ENCODE results near the gene GPAM.
"Not testable (repeated sequence)": the region's sequence is repeated elsewhere in the genome, so short reads cannot be mapped to it uniquely, and the experiment has no call there.

The GPAM gene

DNA sequence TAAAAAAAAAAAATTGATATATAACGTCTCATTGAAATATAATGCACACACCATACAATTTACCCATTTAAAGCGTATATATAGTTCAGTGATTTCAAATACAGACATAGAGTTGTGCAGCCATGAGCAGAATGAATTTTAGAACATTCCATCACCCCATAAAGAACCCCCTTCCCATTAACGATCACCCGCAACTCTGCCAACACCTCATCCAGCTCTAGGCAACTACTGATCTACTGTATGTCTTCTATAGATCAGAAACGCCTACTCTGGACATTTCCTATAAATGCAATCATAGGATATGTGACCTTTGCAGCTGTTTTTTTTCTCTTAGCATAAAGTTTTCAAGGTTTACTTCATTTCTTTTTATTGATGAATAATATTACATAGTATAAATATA lies 33.4 kb upstream of the GPAM start:
- no peak for DNase-seq (ENCODE audit: low read depth in 2 of 2)

DNA sequence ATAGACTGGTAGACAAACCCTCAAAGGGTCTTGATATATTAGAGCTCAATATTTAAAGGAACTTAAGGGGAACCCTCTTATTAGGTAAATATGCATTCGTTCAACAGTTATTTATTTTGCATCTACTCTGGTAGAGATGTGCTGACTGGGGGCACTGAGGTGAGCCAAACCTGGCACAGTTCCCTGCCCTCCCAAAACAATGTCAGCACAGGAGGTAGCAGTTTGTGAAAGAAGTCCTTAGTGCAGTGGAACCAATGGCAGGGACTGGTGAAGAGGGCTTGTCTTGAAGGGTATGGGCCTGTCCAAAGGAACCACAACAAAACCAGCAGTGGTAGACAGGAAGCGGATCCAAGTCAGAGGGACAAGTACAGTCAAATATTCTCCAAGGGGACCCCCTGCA lies 32.6 kb upstream of the GPAM start:
- no peak for DNase-seq (ENCODE audit: low read depth in 2 of 2)

DNA sequence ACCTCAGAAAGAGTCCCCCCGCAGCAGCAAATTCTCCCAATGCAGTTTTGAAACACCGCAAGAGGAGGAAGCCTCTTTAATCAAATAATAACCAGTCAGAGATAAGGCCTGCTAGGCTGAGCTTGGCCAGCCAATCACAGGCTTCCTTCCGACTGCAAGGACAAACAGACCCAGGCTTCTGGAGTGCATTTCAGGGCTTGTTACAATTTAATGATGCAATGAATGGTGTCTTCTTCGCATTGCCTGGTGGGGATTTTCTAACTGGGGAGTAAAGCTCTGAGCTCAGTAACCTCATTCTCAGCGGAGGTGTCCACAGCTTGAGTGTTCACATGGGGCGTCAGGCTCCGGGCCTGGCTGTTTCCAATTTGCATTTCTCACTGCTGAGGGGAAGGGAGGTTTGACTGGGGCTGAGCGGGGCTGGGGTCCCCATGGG lies 31.8 kb upstream of the GPAM start:
- DNase-seq (ENCODE audit: low read depth in 2 of 2), result no peak

DNA sequence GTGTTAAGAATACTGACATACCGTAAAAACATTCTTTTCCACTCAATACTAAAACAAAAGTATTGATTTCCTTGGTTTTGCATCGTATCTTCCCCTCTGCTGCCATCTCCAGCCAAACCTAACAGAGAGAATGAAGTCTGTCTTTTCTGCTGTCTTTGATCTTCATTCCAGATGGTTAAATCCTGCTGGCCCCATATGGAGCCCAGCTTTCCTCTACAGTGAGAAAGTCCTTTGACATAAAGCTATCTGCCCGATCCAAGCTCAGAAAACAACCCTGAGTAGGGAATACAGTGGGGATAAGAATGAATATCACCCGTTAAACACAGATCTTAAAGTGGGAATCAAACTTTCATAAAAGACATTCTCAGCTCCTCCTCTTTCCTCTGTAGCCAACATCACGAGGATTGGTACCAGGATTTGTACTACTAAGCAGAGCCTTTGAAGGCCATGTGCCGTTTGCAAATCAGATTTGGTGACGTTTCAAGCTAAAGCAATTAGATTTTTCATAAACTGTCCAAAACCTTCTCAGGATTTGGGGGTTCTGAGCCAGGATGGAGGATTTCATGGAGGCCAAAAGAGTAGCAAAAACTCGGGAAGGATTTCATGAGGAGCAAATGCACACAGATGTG lies 30.8 kb upstream of the GPAM start:
- no peak for DNase-seq (ENCODE audit: low read depth in 2 of 2)

DNA sequence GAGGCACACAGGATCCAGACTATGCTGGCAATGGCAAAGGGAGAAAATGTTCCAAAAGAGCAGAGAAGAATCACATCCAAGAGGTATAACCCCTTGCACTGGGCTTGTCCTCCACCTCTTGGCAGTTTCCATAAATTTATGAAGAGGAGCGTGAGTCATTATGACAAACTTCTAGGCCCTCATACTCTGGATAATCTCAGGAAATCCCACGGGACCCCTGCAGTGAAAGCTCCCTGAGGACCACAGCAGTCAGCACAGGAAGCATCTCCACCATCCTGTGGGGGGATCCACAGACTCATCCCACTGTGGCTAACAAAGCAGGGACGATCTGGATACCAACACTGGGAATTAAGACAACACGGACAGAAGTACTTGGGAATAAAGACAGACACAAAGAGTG lies 30.3 kb upstream of the GPAM start:
- DNase-seq (ENCODE audit: low read depth in 2 of 2), result peak; percentile 54 to 61

DNA sequence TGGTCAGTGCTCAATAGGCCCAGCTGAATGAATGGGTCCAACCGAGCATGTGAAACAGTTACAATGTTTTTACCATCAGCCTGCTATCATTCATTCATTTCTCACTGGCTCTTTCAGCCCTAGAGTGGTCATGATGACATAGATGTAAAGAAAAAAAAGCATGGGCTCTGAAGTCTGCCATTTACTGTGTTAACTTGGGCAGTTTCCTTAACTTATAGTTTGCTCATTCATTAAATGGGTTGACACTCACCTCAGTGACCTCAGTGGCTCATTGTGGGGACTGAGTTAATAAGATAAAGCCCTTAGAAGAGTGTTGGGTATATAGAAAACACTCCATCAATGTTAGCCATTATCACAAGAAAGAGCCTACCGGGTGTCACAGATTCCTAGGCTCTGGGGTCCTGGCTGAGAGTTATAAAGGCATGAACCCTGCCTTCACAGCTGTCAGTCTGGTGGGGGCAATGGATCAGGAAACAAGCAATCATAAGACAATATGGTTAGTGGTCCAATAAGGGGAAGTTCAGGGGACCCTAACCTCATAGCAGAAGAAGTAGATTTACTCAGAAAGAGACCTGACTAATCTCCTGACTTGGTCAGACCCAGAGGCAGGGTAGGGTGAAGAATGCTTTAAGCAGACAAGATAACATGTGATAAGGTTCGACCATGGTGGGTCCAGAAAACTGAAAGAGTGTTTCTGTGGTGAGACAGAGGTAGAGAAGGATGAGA lies 29.7 kb upstream of the GPAM start:
- no peak for DNase-seq (ENCODE audit: low read depth in 2 of 2)

DNA sequence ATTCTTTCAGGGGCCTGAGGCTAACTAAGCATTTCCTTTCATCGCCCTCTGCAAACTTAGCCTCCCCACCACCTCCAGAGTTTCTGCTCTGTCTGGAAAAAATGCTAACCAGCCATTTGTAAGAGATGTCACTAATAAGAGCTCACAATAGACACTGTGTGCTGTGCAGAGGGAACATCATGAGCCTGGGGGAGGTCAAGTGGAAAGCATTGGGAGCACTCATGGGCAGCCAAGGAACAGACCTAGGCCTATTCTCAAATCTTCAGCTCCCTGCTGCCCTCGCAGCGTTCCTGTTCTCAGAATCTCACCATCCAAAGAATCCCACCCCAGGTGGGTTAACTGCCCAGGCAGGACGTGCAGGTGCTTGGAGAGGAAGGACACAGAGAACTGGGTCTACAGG lies 27.1 kb upstream of the GPAM start:
- DNase-seq (ENCODE audit: low read depth in 2 of 2), result no peak

DNA sequence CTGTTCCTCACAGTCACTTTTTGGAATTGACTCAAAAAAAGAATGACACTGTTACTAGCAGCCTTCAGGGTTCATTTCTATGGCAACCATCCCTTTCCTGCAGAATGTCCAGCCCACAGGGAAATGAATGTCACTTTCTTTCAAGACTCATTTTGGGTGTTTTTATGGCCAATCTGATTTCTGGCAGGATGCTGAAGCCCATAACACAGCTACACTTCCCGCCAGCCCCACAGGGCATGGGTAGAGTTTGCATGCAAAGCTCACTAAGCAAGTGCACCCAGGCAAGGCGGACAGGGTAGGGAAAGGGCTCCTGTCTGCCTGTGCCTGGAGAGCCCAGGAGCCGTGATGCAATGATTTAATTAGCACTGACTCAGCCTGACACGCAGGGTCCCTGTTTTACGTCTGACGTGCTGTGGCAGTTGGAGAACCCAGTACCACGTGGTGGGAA lies 26.1 kb upstream of the GPAM start:
- DNase-seq (ENCODE audit: low read depth in 2 of 2), result no peak

DNA sequence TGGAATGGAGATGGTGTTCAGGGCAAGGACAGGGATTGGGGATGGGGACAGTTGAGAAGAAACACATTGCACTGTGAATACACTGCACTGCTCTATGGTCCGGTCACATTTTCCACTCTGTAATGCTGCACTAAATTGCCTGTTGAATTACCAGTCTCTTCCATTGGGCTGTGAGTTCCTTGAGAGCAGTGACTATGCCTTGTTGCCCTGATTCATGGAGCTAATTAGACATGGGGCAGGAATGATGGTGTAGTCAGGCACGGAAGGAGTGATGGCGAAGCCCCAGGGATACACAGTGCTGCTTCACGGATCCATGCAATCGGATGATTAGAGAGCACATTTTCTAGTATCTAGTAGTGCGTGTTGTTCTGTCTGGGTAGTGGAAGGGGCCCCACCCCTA lies 25.4 kb upstream of the GPAM start:
- DNase-seq (ENCODE audit: low read depth in 2 of 2), result no peak

DNA sequence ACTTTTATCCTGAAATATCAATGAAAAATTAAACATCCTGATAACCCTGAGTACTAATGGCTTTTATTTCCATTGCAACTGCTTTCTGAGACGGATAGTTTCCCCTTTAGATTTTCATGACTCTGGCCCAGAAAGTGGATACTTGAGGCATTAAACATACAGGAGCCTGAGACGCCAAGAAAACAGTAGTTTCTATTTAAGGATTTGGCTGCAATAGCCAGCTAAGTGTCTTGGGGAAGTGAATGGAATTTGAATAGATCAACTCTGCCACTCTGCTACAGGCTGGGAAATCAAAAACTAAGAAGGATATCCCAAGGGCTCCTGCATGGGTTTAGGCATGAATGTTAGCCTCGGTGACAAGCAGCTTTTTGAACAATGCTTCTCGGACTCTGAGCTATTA lies 24.7 kb upstream of the GPAM start:
- no peak for DNase-seq (ENCODE audit: low read depth in 2 of 2)

DNA sequence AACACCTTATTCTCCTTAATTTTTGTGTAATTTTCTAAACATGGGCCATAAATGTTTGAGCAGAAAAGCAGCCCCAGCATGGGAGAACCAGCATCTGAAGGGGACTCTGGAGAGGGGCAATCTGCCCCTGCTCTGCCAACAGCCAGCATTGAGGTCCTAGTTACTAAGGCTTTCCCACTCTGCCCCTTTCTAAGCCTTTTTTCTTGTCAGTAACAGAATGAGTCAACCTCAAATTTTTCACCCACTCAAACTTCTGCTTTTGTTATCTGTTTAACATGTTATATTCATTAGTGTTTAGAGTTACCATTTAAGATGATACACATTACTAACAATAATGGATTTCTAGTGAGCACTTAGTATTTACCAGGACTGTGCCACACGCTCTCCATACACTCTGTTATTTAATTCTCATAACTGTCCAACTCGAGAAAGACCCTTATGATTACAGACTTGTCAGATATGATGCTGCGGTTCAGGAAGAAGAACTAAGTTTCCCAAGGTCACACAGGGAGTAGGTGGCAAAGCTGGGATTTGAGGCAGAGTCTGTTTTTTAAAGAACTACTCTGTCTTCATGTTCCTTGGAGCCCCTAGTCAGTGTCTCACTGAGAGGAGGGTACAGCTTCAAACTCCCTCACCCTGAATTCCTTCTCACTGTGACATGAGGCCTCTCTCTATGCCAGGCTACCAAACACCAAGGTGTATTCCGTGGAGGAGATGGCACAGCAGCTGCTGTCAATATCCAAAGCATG lies 19.9 kb upstream of the GPAM start:
- DNase-seq (ENCODE audit: low read depth in 2 of 2), result no peak

DNA sequence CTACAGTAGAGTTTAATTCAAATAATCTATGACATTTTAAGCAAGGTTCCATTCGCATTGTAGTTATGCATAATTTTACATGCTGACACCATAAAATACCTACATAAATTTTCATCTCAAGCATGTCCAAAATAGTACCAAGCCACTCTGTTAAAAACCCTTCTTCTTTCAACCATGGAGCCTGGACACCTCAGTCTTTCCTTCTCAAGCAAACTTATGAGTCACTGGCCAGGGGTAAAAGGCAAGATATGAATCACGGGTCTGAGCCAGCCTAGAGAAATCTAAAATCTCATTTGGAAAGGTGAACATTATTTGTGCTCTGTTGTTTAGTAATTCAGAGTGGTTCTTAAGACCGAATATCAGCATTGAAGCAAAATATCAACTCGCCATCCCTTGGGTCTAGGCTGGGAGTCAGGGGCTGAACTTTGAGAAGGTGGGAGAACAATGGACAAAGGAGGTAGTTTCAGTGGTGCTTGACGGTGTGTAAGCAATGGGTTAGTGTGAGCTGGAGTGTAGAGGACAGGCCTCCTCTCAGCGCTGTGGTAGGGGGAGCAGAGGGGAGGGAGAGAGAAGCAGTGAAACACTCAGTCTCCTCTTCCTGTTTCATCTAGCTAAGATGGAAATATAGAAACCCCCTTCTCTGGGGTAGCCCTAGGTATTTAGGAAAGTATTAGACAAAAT lies 19.1 kb upstream of the GPAM start:
- peak in 1 of 2 experiments; percentile 20 for DNase-seq (ENCODE audit: low read depth in 2 of 2)

DNA sequence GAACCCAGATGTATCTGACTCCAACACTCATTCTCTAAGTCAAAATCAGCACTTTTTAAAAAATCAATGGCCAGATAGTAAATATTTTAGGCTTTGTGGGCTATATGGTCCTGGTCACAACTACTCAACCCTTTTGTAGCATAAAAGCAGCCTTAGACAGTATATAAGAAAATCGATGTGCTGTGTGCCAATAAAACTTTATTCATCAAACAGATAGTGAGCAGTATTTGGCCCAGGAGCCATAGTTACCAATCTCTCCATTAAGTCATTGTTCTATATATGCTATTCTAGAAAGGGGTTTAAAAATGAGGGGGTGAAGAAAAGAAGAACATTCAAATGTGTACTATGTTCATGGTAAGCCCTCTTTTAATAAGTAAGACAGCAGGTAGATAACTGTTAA lies 18.5 kb upstream of the GPAM start:
- DNase-seq (ENCODE audit: low read depth in 2 of 2), result no peak

DNA sequence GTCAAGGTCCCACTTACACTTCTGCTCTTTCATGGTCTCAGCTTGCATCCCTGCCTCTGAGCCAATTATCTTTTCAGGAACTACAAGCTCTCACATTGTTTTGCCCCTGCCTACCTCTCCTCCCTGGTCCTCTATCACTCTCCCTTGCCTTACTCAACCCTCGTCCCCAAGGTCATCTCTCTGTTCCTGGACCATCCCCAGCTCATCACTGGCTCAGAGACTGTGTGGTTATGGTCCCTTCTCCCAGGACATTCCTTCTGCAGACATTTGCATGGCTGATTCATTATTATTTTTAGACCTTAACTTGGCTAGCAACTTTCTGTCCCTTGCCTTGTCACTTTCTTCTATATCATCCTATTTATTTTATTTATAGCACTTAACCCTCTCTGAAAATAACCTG lies 17.8 kb upstream of the GPAM start:
- DNase-seq (ENCODE audit: low read depth in 2 of 2), result no peak

DNA sequence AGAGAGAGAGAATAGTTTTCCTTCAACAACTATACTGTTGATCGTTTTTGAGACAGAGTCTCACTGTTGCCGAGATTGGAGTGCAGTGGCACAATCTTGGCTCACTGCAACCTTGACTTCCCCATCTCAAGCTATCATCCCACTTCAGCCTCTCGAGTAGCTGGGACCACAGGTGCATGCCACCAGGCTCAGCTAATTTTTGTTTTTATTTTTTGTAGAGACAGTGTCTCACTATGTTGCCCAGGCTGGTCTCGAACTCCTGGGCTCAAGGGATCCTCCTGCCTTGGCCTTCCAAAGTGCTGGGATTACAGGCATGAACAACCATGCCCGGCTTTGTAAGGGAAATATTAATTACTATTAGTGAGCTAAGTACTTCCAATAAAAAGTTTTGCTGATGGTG lies 16.7 kb upstream of the GPAM start:
- DNase-seq (ENCODE audit: low read depth in 2 of 2), result not testable (repeated sequence)

DNA sequence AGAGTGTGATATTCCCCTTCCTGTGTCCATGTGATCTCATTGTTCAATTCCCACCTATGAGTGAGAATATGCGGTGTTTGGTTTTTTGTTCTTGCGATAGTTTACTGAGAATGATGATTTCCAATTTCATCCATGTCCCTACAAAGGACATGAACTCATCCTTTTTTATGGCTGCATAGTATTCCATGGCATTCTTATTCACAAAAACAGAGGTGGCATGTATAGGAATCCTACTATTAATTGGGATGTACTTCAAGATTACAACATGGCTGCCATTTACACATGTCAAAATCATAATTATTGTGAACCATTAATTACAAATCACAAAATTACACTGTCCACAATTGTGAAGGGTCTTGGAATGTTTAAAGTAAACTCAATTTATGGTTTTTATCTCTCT lies 14.1 kb upstream of the GPAM start:
- not testable (repeated sequence) for DNase-seq (ENCODE audit: low read depth in 2 of 2)

DNA sequence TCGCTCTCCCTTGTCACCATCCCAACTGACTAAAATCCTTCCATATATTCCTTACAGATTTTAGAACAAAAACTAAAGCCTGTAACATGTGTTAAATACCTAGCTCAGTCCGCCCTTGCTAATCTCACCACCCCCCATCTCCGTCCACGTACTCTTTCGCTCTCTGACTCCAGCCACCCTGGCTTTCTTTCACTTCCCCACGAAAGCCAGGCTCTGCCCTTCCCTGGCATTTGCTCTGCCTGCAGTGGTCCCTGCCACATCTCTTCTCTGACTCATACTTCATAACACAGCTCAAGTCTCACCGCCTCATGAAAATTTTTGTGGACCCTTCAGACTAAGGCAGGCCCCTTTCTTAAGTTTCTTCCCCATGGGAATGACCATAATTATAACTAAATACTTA lies 11.7 kb upstream of the GPAM start:
- no peak for DNase-seq (ENCODE audit: low read depth in 2 of 2)

DNA sequence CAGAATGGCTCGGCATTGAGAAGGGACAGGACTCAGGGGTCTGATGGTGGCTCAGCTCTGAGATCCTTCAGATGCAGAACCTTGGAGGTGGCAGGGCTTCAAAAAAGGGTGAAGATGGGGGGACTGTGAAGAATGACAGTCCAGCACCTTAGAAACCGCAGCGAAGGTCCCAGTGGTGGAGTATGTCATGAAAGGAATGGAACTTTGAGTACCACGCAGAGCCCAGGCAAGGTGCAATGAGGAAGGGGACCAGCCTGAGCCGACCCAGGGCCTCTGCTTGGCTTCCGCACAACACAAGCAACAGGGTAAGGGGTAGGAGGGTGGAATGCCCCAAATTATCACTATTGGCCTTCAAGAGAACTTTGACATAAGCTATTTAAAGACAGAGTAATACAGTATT lies 8.2 kb upstream of the GPAM start:
- DNase-seq (ENCODE audit: low read depth in 2 of 2), result no peak

DNA sequence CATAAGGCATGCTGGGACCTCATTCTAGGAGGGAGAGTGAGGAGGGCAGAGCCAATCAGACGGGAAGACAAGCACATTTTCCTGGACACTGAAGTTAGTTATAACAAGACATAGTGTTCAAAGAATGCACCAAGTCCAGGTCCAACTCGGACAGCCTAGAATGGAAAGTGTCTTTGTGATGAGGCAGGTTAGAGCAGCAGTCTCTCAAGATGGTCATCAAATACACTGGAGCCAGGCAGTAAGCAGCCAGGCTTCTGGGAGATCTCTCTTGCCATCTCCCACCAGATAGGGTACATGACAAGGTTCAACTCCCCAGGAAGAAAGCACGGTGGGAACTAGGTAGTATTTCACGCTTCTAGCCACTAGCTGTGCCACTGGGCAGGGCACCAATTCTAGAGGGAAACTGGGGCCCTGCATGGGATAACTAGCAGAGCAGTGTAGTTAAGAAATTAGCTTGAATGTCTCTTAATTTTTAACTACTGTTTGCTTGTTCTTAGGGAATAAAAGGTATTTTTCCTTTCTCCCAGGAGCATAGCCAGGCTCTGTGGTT lies 7.6 kb upstream of the GPAM start:
- DNase-seq (ENCODE audit: low read depth in 2 of 2), result no peak

DNA sequence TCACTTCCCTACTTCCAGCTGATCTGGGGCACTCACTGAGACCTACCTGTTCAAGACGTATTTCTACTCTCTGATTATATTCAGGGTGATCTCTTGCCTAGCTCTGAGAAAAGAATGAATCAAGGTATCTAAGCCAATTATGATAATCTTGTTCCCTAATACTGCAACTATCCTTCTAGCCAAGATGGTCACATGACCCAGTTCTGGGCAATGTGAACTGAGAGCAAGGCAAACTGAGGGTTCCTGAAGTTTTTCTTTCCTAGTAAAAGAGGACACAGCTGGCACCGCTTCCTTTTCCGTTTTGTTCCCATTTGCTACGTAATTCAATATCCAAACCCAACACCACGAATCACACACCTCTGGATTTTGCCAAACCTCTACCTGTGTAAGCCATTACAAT lies 5.9 kb upstream of the GPAM start:
- no peak for DNase-seq (ENCODE audit: low read depth in 2 of 2)

DNA sequence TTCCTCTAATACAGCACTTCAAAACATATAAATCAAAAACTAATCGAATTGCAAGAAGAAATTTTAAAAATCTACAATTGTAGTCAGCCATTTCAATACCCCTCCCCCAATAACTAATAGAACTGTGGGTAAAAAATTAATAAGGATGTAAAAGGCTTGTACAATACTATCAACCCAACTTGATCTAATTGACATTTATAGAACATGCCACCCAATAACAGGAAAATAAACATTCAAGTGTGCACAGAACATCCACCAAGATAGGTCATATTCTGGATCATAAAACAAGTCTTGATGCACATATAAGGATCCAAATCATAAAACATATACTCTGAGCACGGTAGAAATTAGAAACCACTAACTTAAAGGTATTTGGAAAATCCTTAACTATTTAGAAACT lies 4.0 kb upstream of the GPAM start:
- DNase-seq (ENCODE audit: low read depth in 2 of 2), result no peak

DNA sequence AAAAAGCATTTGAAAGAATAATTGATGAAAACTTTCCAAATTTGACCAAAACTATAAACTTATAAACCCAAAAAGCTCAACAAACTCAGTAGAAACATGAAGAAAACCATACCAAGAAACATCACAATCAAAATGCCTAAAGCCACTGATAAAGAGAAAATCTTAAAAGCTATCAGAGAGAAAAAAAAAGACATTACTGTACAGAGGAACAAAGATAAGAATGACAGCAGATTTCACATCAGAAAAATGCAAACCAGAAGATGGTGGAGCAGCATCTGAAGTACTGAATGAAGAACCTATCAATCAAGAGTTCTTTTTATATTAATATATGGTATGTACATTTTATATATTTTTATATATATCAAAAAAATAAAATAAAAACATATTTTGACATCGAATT lies 2.4 kb upstream of the GPAM start:
- no peak for DNase-seq (ENCODE audit: low read depth in 2 of 2)
